NCI-H226 (cell line): Measurements from ENCODE around the gene OR5K3.
A peak's percentile ranks its signal among the peaks of the same experiment; 100 is the strongest.
"Not testable (repeated sequence)": the region's sequence is repeated elsewhere in the genome, so short reads cannot be mapped to it uniquely, and the experiment has no call there.

Experiments
- DNase-seq: peaks from one replicate; pipeline ENCODE4 v3.0.0-alpha.2; 2015

The OR5K3 gene, protein sequence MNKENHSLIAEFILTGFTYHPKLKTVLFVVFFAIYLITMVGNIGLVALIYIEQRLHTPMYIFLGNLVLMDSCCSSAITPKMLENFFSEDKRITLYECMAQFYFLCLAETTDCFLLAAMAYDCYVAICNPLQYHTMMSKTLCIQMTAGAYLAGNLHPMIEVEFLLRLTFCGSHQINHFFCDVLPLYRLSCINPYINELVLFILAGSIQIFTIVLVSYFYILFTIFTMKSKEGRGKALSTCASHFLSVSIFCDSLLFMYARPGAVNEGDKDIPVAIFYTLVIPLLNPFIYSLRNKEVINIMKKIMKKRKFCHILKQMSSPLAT

DNA sequence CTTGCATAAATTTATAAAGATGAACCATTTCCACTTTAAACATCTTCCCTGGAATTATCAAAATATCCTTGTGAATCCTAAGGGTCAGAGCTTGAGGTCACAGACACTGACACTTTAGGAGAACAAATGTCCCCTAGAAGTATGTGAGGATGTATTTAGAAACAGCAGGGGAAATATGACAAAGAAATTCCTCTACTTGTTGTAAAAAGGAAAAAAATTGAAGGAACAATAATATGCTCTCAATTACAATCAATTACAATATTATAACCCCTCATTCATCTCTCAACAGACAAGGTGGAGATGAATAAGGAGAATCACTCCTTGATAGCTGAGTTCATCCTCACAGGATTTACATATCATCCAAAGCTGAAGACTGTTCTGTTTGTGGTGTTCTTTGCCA is at the start of gene OR5K3:
OR5K3 (plus strand) TSS at position 301 of the 400 bp plus-strand sequence; CDS start at position 301, 0 bp downstream.
- DNase-seq = no peak

DNA sequence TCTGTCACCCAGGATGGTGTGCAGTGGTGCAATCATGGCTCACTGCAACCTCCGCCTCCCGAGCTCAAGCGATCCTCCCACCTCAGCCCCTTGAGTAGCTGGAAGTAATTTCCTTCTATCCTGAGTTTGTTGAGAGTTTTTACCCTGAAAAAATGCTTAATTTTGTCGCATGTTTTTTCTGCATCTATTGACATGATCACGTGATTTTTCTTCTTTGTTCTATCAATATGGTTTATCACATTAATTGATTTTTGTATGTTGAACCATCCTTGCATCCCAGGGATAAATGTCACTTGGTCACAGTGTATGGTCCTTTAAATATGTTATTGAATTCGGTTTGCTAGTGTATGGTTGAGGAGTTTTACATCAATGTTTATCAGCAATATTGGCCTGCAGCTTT is 48.7 kb upstream of the OR5K3 start:
- DNase-seq = no peak

DNA sequence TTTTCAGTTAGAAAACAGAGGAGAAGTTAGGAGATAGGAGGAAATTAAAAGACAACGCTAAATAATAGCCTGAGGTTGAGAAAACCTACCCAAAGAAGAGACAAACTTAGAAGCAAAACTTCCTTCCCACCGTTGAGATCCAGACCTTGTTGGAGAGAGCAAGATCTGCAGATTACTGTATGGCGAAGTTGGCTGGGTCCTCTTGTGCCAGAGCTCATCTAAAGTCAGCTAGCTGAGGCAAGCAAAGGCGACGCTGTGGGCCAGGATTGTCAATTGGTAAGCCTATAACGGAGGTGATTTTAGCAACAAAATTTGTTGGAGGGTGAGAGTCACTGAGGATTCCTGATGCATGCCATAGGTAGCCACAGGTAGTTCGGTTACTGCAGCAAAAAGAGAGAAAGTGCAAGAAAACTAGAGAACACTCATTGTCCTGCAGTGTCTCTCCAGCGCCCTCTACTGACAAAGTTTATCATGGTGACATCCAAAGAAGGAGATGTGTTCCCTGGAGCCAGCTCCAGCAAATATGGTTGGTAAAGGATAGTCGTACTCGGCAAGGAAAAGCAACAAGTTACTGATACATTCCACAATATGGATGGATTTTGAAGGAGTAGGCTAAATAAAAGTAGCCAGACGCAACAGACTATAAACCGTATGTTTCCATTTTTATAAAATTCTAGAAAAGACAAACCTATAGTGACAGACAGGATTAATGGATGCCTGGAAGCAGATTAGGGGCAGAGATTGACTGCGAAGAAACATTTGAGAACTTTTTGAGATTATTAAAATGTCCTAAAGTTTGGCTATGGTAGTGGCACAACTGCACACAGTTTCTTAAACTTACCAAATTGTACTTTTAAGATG is 46.6 kb upstream of the OR5K3 start:
- peak; percentile 38 for DNase-seq

DNA sequence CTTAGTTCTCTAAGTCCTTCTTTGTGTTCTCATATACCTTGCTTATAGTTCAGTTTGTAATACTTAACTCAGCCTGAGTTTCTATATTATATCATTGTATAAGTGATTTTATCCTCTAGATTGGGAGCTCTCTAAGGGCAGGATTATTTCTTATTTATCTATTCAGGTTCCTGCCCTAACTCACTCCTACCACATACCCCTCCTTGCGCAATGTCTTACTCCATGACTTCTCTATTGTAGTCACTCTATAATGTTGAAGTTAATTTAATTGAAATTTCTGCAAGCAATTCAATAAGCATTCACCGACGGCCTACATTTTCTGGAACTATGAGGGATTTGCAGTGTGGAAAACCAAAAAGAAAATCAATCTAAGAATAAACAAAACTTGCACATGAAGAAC is 40.4 kb upstream of the OR5K3 start:
- no peak for DNase-seq

DNA sequence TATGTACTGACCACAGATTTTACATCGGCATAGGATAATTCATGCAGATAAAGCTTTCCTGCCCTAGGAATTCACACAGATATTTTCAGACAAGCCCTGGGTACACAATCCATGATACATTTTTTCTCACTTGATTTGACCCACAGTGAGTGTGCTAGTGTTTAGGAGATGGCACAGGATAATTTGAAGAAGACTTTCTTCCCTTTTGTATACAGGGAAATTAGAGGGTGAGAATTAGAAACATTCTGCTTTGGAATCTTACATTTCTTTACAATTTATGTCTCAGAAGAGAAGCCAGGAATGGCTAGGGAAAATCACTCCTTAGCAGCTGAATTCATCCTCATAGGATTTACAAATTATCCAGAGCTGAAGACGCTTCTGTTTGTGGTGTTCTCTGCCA is 36.9 kb upstream of the OR5K3 start, which contains the start of gene OR5K4:
OR5K4 (plus strand) TSS at position 301 of the 400 bp plus-strand sequence; CDS start at position 301, 0 bp downstream.
- no peak for DNase-seq

DNA sequence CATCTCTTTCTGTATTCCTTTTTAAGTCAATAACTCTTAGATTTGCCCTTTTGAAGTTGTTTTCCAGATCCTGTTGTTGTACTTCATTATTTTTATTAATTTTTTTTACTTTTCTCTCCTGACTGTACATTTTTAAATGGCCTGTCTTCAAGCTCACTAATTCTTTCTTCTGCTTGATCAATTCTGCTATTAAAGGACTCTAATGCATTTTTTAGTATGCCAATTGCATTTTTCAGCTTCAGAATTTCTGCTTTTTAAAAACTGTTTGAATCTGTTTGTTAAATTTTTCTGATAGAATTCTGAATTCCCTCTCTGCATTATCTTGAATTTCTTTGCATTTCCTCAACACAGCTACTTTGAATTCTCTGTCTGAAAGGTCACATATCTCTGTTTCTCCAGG is 31.2 kb upstream of the OR5K3 start:
- no peak for DNase-seq

DNA sequence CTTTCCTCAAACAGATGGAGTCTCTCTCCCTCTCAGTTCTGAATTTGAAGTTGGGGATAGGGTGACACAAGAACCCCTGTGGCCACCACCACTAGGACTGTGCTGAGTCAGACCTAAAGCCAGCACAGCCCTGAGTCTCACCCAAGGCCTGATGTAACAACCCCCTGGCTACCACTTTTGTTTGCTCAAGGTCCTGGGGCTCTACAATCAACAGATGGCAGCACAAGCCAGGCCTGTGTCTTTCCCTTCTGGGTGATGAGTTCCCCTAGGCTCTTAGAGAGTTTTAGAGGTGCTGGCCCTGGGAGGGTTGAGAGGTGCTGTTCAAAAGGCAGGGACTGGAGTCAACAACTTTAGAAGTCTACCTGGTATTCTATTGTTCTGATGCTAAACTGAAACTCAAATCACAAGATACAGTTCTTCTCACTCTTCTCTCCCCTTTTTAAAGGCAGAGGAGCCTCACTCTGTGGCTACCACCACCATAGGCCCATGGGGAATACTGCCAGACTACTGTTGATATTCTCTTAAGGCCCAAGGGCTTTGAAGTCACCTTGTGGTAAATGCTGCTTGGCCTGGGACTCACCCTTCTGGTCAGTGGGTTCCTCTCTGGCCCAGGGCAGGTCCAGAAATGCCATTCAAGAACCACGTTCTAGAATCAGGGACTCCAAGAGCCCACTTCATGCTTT is 30.3 kb upstream of the OR5K3 start:
- no peak for DNase-seq

DNA sequence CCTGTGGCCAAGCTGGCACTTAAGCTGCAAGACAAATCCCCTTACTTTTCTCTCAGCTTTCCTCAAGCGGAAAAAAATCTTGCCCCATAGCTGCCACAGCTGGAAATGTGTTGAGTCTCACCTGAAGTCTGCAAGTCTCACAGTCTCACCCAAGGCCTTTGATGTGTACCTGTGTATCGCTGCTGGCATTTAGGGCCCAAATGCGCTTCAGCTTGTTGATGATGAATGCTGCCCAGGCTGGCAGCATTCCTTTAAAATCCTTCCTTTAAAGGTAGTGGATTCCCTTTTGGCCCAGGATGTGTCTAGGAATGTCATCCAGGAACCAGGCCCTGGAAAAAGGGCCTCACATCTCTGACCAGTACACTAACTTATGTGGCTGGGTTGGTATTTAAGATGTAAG is 29.8 kb upstream of the OR5K3 start:
- no peak for DNase-seq

DNA sequence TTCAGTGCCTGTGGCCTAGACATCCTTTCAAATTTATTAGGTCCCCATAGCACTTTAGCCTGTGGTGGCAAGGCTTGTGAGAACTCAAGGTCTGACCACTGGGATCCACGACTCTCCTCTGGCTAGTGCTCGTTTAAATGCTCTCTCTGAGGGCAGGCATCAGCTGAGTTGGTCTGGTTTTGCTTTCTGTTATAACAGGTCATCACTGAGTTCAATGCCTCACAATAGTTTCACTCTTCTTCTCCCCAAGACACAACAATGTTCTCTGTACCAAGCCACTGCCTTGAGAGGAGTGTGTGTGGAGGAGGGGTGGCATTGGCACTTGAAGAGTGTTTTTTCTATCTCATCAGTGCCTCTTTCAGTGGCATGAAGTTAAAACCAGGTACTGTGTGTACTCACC is 29.2 kb upstream of the OR5K3 start:
- DNase-seq = no peak

DNA sequence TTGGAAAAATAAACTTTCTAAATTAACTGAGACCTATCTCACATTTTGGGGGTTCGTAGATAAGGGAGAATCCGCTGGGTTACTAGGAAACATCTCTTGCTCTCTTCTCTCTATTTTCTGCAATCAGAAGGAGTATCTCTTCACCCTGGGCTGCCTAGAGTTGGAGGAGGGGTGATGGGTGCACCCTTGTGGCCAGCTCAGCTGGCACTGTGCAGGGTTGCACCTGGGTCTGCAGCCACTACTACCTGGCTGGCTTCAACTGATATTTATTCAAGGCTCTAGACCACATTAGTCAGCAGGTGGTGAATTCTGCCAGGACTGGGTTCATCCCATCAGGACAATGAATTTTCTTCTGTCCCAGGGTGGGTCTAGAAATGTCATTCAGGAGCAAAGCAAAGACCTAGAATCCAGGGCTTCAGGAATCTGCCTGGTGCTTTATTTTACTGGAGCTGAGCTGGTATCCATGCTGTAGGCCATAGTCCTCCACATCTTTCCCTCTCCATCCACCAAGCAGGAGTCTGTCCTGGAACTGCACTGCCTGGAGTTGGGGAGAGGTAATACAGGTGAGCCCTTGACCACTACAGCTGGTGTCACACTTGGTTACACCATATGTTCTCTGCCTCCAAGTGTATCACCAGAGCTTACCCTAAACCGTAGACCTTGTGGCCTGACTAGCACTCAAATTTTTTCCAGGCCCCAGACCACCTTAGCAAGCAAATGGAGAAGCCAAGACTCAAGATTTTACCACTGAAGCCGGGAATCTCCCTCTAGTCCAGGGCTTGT is 22.8 kb upstream of the OR5K3 start:
- no peak for DNase-seq

DNA sequence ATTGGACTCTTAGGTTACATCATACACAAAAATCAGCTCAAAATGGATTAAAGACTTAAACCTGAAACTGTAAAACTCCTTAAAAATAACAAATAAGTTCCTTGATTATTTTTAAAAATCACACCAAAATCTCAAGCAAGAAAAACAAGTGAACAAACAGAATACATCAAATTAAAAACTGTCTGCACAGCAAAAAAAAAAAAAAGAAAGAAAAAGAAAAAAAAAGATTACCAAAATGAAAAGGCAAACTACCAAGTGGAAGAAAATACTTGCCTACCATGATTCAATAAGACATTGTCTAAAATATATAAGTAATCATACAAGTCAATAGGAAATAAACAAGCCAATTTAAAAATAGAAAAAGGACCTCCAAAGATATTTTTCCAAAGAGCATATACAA is 19.3 kb upstream of the OR5K3 start:
- no peak for DNase-seq

DNA sequence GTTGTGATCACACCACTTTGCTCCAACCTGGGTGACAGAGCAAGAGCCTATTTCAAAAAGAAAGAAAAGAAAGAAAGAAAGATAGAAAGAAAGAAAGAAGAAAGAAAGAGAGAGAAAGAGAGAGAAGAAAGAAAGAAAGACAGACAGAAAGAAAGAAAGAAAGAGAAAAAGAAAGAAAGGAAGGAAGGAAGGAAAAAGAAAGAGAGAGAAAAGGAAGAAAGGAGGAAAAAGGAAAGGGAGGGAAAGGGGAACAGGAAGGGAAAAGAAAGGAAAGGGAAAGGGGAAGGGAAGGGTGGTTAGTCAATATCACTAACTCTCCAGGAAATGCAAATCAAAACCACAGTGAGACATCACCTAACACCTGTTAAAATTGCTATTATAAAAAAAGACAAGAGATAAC is 18.6 kb upstream of the OR5K3 start:
- no peak for DNase-seq

DNA sequence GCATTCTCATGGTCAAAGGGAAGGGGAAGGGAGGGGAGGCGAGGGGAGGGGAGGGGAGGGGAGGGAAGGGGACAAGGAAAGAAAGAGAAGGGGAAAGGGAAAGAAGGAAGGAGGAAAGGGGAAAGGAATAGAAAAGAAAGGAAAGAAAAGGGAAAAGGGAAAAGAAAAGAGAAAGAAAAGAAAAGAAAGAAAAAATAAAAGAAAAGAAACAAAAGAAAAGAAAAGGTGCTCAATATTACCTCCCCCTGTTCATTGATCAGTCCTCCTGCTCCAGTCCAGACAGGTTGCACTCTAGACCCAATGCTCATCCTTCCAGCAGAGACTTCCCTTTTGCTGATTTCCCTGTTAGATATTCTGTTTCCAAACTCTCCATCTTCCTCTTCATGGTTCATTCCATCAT is 18.0 kb upstream of the OR5K3 start:
- no peak for DNase-seq

DNA sequence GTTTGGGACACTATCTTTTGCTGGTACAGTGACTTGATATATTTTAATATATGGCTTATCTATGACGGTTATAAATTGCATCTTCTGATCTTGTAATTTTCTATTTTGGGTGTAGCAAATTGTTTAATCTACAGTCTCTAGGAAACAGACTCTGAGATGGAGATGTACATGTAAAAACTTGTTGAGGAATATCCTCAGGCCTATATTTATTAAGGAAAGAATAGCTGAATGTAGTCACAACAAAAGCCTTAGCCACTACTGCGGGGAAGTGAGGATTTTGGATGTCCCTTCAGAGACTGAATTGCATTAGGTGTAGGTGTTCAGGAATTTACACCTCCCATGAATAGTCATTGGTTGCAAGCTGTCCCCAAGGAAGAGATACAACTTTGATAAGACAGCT is 13.8 kb upstream of the OR5K3 start:
- DNase-seq = no peak

DNA sequence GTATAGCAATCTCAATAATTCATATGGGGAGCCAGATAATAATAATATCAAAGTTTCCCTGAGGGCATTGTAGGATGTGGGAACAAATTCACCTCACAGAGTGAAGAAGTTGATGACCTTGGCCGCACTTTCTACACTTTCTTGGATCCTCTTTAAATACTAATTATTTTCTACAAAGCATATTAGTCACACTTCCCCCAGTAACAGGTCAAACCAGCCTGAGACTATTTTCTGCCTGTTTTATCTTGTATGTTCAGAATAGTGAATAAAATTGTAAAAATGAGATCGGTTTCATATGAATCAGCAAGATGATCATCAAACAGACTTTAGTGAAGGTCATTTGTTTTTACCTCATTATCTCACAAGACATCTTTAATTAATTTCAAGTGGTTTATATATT is 2.3 kb upstream of the OR5K3 start:
- no peak for DNase-seq

DNA sequence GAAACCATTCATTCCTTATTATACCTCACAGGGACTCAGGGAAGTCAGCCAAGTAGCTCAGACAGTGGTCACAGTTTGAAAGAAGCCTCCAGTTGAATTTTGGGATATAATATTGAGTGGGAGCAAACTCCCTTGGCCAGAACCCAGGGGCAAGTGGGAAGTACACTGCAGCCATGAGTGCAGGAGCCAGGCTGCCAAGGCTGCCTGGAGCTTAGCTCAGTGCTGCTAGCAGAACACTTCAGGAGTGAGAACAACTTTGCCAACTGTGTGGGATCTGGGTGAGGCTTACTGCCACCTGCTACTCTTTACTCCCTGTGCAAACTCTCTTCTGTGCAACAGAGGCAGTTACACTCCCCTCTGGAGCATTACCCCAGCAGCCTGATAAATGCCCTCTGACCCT is 4.6 kb downstream of the OR5K3 start:
- no peak for DNase-seq

DNA sequence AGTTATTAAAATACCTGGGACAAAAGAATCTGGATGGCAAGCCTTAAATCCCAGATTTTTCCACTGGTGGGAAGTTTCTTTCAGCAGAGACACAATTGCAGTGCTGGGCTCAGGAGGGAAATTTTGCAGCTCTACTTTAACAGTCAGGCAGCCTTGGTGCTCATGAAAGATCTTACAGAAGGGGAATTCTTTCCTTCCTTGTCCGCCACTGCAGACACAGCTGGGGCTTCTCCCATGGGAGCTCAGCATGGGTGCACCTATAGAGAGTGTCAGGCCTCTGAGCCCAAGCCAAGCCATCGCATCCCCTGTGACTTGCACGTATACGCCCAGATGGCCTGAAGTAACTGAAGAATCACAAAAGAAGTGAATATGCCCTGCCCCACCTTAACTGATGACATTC is 6.0 kb downstream of the OR5K3 start:
- not testable (repeated sequence) for DNase-seq

DNA sequence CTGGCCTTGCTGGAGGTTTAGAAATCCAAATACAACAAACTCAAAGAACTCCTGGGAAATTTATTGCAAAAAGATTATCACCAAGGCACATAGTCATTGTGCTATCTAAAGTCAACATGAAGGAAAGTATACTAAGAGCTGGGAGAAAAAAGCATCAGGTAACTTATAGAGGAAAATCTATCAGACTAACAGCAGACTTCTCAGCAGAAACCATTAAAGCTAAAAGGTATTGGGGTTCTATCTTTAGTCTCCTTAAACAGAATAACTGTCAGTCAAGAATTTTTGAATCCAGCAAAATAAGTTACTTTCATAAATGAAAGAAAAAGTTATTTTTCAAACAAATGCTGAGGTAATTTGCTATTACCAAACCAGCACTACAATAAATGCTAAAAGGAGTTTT is 8.0 kb downstream of the OR5K3 start:
- DNase-seq = no peak

DNA sequence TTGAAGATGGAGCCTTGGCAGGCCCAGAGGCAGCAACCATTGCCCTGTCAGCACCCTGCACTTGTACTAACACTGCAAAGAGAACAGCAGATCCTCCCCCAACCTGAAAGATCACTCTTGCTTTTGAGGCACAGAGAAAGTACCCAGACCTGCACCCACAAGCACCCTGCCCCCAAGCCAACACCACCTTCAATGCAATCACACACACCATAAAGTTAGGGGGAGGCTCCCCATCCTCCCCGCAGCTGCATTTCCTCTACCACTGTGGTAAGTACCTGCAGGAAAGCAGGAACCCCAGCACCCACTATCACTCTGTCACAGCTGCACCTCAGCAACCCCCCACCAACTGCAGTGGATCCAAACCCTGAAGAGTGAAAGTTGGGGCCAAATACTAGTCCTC is 12.0 kb downstream of the OR5K3 start:
- DNase-seq = no peak

DNA sequence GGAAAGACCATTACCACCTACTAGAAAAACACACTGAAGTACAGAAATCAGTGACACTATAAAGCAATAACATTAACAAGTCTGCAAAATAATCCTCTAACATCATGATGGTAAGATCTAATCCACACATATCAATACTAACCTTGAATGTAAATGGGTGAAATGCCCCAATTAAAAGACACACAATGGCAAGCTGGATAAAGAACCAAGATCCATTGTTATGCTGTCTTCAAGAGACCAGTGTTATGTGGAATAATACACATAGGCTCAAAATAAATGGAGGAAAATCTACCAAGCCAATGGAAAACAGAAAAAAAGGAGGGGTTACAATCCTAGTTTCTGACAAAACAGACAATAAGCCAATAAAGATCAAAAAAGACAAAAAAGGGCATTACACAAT is 13.5 kb downstream of the OR5K3 start:
- no peak for DNase-seq

DNA sequence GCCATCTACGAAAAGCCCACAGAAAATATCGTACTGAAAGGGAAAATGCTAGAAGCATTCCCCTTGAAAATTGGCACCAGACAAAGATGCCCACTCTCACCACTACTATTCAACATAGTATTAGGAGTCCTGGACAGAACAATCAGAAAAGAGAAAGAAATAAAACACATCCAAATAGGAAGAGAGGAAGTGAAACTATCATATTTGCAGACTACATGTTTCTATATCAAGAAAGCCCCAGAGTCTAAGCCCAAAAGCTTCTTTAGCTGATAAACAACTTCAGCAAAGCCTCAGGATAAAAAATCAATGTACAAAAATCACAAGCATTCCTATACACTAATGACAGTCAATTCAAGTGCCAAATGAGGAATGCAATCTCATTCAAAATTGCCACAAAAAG is 15.6 kb downstream of the OR5K3 start:
- DNase-seq = no peak

DNA sequence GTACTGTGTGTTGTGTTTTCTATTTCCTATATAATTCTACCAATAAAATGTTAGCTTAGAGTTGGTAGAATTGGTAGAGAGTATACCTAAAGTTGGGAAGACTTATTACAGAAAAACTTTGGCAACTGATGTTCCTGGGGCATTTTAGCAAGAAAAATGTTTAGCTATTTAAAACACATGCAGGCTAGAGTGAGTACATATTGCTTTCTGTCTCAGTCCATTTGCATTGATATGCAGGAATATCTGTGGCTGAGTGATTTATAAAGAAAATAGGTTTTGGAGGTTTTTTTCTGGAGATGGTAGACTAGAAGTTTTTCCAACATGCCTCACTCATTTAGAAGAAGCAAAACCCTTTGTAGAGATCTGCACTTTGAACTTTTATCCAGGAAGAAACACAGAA is 42.1 kb downstream of the OR5K3 start:
- DNase-seq = no peak

DNA sequence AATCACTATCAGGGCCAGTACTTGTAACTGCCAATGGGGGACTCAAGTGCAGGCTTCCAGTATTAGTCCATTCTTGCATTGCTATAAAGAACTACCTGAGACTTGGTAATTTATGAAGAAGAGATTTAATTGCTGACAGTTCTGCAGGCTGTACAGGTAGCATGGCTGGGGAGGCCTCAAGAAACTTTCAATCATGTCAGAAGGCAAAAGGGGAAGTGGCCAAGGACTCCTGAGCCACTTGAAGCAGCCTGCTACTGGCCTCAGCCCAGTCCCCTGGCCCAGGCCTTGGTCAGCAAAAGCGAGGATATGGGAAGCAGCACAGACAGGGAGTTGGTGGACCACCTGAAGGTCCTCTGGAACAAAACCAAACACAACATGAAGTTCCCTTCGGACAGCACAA is 43.3 kb downstream of the OR5K3 start:
- DNase-seq = no peak
